IPS DF 6.9 (cell line): ENCODE data around the gene UTP18.
A peak's percentile ranks its signal among the peaks of the same experiment; 100 is the strongest.
"Not testable (repeated sequence)": the region's sequence is repeated elsewhere in the genome, so short reads cannot be mapped to it uniquely, and the experiment has no call there.

ENCODE experiments used
- DNase-seq: peaks from one replicate; pipeline ENCODE4 v3.0.0-alpha.2; 2013; ENCODE audit warnings: low read depth, low spot score
- H3K27ac ChIP-seq: one replicate; pipeline ENCODE4 v1.5.1; 2013; ENCODE audit warnings: low read length, control low read depth
- H3K27me3 ChIP-seq: 2 replicates; pipeline ENCODE4 v1.6.1; 2013; ENCODE audit warnings: mild to moderate bottlenecking, low read length; ENCODE audit not compliant: control insufficient read depth, insufficient read depth
- H3K36me3 ChIP-seq: 2 replicates; pipeline ENCODE4 v1.6.1; 2013; ENCODE audit warnings: low read length; ENCODE audit not compliant: control insufficient read depth, insufficient read depth
- H3K4me1 ChIP-seq: 2 replicates; pipeline ENCODE4 v1.6.1; 2013; ENCODE audit warnings: low read length; ENCODE audit not compliant: control insufficient read depth, insufficient read depth
- H3K4me3 ChIP-seq: 2 replicates; pipeline ENCODE4 v1.5.1; 2013; ENCODE audit warnings: mild to moderate bottlenecking, low read length
- H3K9me3 ChIP-seq: 2 replicates; pipeline ENCODE4 v1.6.1; 2013; ENCODE audit warnings: low read length, inconsistent platforms; ENCODE audit not compliant: control insufficient read depth, insufficient read depth
- WGBS: extraction: QIAGEN DNeasy Blood & Tissue Kit; methylation state at CpG from one replicate; pipeline ENCODE4 v1.1.7; 2013; ENCODE audit warnings: mixed read lengths, missing lambda C conversion rate; ENCODE audit not compliant: insufficient read length, insufficient coverage; 5-methylcytosine and 5-hydroxymethylcytosine counted together

Gene UTP18

GRCh38 chr17:51260237-51261023, at the start of gene UTP18:
Gene UTP18, plus strand, starts transcription at chr17:51260546. Its CDS starts 39 bp downstream, at chr17:51260585.
- WGBS = no CpG with 5 or more reads among the region's 93 CpGs
- Histone ChIP-seq H3K9me3 (no peaks in the 10 kb centered on the region), H3K4me3 (peak within 1 kb of the TSS; percentile 95), H3K27me3 (no peaks in the 10 kb centered on the region), H3K4me1 (peaks cover 2% of the 10 kb centered on the region; the same call in 1 of the 2 replicates), H3K27ac (no peak within 1 kb of the TSS), H3K36me3 (peaks cover 3% of the 10 kb centered on the region; the same call in 1 of the 2 replicates)
- peak; percentile 81 for DNase-seq

GRCh38 chr17:51214920-51215319, 45.4 kb upstream of the UTP18 start:
- H3K9me3 ChIP-seq = no peaks in the 10 kb centered on the region
- no CpG with 5 or more reads among the region's 1 CpG for WGBS
- H3K36me3 ChIP-seq = peaks cover 2% of the 10 kb centered on the region; the same call in 1 of the 2 replicates
- no peaks in the 10 kb centered on the region for H3K4me1 ChIP-seq
- no peak for DNase-seq
- H3K4me3 ChIP-seq = no peak overlapping the region
- H3K27me3 ChIP-seq = no peaks in the 10 kb centered on the region
- no peak overlapping the region for H3K27ac ChIP-seq

GRCh38 chr17:51217946-51218345, 42.4 kb upstream of the UTP18 start:
- Histone ChIP-seq H3K4me3 (no peak overlapping the region), H3K36me3 (peaks cover 9% of the 10 kb centered on the region; the same call in 1 of the 2 replicates), H3K4me1 (no peaks in the 10 kb centered on the region), H3K9me3 (no peaks in the 10 kb centered on the region), H3K27me3 (no peaks in the 10 kb centered on the region), H3K27ac (no peak overlapping the region)
- no CpG with 5 or more reads among the region's 1 CpG for WGBS
- no peak for DNase-seq

- WGBS = no CpG with 5 or more reads among the region's 4 CpGs
- DNase-seq = no peak
- no peak overlapping the region for H3K4me3 ChIP-seq
- H3K36me3 ChIP-seq = peaks cover 11% of the 10 kb centered on the region; the same call in 1 of the 2 replicates
- no peak overlapping the region for H3K27ac ChIP-seq
- H3K4me1 ChIP-seq = no peaks in the 10 kb centered on the region
- no peaks in the 10 kb centered on the region for H3K27me3 ChIP-seq
- no peaks in the 10 kb centered on the region for H3K9me3 ChIP-seq
Observed at GRCh38 chr17:51221322-51221721, 39.0 kb upstream of the UTP18 start.

GRCh38 chr17:51224402-51225262, 35.7 kb upstream of the UTP18 start:
- Histone ChIP-seq H3K4me3 (no peak overlapping the region), H3K27ac (no peak overlapping the region), H3K27me3 (no peaks in the 10 kb centered on the region), H3K9me3 (no peaks in the 10 kb centered on the region), H3K4me1 (no peaks in the 10 kb centered on the region), H3K36me3 (peaks cover 8% of the 10 kb centered on the region; the same call in 1 of the 2 replicates)
- WGBS = no CpG with 5 or more reads among the region's 10 CpGs
- no peak for DNase-seq

- not testable (repeated sequence) for H3K36me3 ChIP-seq, H3K9me3 ChIP-seq, H3K27ac ChIP-seq, DNase-seq, H3K27me3 ChIP-seq, H3K4me3 ChIP-seq, H3K4me1 ChIP-seq
- WGBS = no CpG with 5 or more reads among the region's 7 CpGs
Observed at GRCh38 chr17:51225523-51225922, 34.8 kb upstream of the UTP18 start.

- H3K4me1 ChIP-seq = no peaks in the 10 kb centered on the region
- H3K27ac ChIP-seq = no peak overlapping the region
- no peaks in the 10 kb centered on the region for H3K9me3 ChIP-seq
- no CpG with 5 or more reads among the region's 4 CpGs for WGBS
- peaks cover 2% of the 10 kb centered on the region; the same call in 1 of the 2 replicates for H3K36me3 ChIP-seq
- DNase-seq = no peak
- H3K4me3 ChIP-seq = no peak overlapping the region
- no peaks in the 10 kb centered on the region for H3K27me3 ChIP-seq
Observed at GRCh38 chr17:51228161-51228560, 32.2 kb upstream of the UTP18 start.

- WGBS = no CpG with 5 or more reads among the region's 3 CpGs
- Histone ChIP-seq H3K27ac (no peak overlapping the region), H3K4me3 (no peak overlapping the region), H3K4me1 (no peaks in the 10 kb centered on the region), H3K9me3 (no peaks in the 10 kb centered on the region), H3K36me3 (peaks cover 2% of the 10 kb centered on the region; the same call in 1 of the 2 replicates), H3K27me3 (no peaks in the 10 kb centered on the region)
- no peak for DNase-seq
Observed at GRCh38 chr17:51229889-51230288, 30.5 kb upstream of the UTP18 start.

- Histone ChIP-seq H3K36me3 (peaks cover 1% of the 10 kb centered on the region; the same call in 1 of the 2 replicates), H3K4me1 (no peaks in the 10 kb centered on the region), H3K9me3 (no peaks in the 10 kb centered on the region), H3K4me3 (no peak overlapping the region), H3K27me3 (no peaks in the 10 kb centered on the region), H3K27ac (no peak overlapping the region)
- WGBS = no CpG with 5 or more reads among the region's 4 CpGs
- no peak for DNase-seq
Observed at GRCh38 chr17:51230306-51230705, 30.0 kb upstream of the UTP18 start.

GRCh38 chr17:51231999-51232398, 28.3 kb upstream of the UTP18 start:
- Histone ChIP-seq H3K27ac (no peak overlapping the region), H3K36me3 (no peaks in the 10 kb centered on the region), H3K9me3 (no peaks in the 10 kb centered on the region), H3K27me3 (no peaks in the 10 kb centered on the region), H3K4me3 (no peak overlapping the region), H3K4me1 (no peaks in the 10 kb centered on the region)
- WGBS = no CpG with 5 or more reads among the region's 4 CpGs
- DNase-seq = no peak
